A549 (cell line): ENCODE measurements around the gene TMC7.

Source experiments
- PHF8 ChIP-seq: fragments of 200-600 bp; sonication (generic); IDR thresholded peaks from 2 replicates; pipeline ENCODE4 v1.6.1; 2016; ENCODE audit warnings: low read depth, mild to moderate bottlenecking, antibody characterized with exemption, moderate library complexity, borderline replicate concordance
- RAD21 ChIP-seq, 2 experiments: fragments of >200 bp in 1 of 2; sonication (Bioruptor Twin) in 1 of 2; formaldehyde crosslinking in 1 of 2; IDR thresholded peaks in 1 of 2; conservative IDR thresholded peaks in 1 of 2; 2 replicates in 1 of 2; 3 replicates in 1 of 2; pipeline ENCODE4 v1.6.1; 2012 to 2018; ENCODE audit warnings: inconsistent platforms in 1 of 2
- TF ChIP-seq, protein P1 (sequence below): IDR thresholded peaks from 2 replicates; pipeline ENCODE4 v1.6.1; 2012
- TF ChIP-seq, protein P2 (sequence below): fragments of >200 bp; sonication (Bioruptor Twin); formaldehyde crosslinking; IDR thresholded peaks from 3 replicates; pipeline ENCODE4 v1.5.1; 2016

DNA sequence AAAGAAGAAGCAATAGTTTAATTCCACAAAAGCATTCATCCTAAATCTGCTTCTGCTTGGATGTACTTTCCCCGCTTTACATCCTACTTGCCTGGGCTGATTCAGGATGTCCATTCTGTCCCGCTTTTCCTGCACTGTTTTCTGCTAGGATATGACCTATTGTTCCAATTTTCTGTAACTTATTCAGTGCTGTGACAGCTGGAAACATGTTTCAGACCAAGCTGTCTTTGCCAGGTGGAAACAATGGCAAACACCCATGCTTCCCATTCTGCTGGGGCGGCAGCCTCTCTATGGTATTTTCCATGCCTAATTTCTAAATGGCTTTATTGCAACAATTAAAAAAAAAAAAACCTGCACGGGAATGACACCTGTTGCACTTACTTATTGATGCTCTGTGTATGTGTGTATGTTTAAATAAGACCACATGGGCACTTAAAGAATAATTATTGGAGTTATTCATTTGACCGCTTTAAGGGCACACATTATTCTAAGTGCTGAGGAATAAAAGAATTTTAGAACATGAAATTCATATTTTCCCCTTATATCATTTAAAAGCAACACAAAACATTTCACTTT is 104.7 kb downstream of the TMC7 start:
- no peak for TF ChIP-seq RAD21 (conservative IDR thresholded peaks at IDR 0.05 in 1 of 2, IDR thresholded peaks at IDR 0.05 in 1 of 2)
- no peak for TF ChIP-seq PHF8
- TF ChIP-seq, protein P1, sequence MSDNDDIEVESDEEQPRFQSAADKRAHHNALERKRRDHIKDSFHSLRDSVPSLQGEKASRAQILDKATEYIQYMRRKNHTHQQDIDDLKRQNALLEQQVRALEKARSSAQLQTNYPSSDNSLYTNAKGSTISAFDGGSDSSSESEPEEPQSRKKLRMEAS, result no peak
- TF ChIP-seq, protein P2, sequence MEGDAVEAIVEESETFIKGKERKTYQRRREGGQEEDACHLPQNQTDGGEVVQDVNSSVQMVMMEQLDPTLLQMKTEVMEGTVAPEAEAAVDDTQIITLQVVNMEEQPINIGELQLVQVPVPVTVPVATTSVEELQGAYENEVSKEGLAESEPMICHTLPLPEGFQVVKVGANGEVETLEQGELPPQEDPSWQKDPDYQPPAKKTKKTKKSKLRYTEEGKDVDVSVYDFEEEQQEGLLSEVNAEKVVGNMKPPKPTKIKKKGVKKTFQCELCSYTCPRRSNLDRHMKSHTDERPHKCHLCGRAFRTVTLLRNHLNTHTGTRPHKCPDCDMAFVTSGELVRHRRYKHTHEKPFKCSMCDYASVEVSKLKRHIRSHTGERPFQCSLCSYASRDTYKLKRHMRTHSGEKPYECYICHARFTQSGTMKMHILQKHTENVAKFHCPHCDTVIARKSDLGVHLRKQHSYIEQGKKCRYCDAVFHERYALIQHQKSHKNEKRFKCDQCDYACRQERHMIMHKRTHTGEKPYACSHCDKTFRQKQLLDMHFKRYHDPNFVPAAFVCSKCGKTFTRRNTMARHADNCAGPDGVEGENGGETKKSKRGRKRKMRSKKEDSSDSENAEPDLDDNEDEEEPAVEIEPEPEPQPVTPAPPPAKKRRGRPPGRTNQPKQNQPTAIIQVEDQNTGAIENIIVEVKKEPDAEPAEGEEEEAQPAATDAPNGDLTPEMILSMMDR, result no peak
